Activated naive CD8-positive, alpha-beta T cell treated with anti-CD3 and anti-CD28 coated beads, Interleukin-2, amount 10 ng/mL, durations not matched to agents 7 days and 5 days (primary cell): ENCODE data around the gene ECD. TPM values are rescaled to one million over a fixed set of nuclear protein-coding genes. Genes with fewer than 3 reads are reported as not detected.
"Not testable (repeated sequence)": the region's sequence is repeated elsewhere in the genome, so short reads cannot be mapped to it uniquely, and the experiment has no call there.

ENCODE experiments used
- ATAC-seq: fragments of 150-1000 bp; cut with Tn5 transposase; one replicate; pipeline ENCODE4 v1.10.0; 2021; ENCODE audit warnings: low read depth, moderate library complexity
- POLR2A ChIA-PET: fragments of 350-600 bp; sonication (Branson Sonifier 250); formaldehyde crosslinking; loops from one replicate; lab custom pipeline; 2021; ENCODE audit warnings: antibody characterized with exemption; lab: Charles Lee
- DNase-seq: peaks from one replicate; pipeline ENCODE4 v3.0.0; 2021
- H3K27ac Mint-ChIP-seq: one replicate; pipeline ENCODE4 v1.8.0; 2022; ENCODE audit warnings: mild to moderate bottlenecking, mixed read lengths
- H3K27me3 Mint-ChIP-seq: one replicate; pipeline ENCODE4 v1.8.0; 2022; ENCODE audit warnings: mild to moderate bottlenecking, moderate library complexity, mixed read lengths
- H3K36me3 Mint-ChIP-seq: one replicate; pipeline ENCODE4 v1.8.0; 2021; ENCODE audit warnings: mild to moderate bottlenecking, mixed read lengths
- H3K4me1 Mint-ChIP-seq: one replicate; pipeline ENCODE4 v1.8.0; 2021; ENCODE audit warnings: mixed read lengths
- H3K4me3 Mint-ChIP-seq: one replicate; pipeline ENCODE4 v1.8.0; 2022; ENCODE audit warnings: mild to moderate bottlenecking, moderate library complexity, mixed read lengths
- H3K9me3 Mint-ChIP-seq: one replicate; pipeline ENCODE4 v1.8.0; 2021; ENCODE audit warnings: mixed read lengths
- total RNA-seq, 2 experiments: library from RNA; stranded (reverse); gene quantifications; one replicate each; pipeline ENCODE4 v1.2.3, GENCODE V29; 2021

ECD gene
- total RNA-seq, 2 experiments from 2014 or later, result 30.1 to 31.7 TPM

DNA sequence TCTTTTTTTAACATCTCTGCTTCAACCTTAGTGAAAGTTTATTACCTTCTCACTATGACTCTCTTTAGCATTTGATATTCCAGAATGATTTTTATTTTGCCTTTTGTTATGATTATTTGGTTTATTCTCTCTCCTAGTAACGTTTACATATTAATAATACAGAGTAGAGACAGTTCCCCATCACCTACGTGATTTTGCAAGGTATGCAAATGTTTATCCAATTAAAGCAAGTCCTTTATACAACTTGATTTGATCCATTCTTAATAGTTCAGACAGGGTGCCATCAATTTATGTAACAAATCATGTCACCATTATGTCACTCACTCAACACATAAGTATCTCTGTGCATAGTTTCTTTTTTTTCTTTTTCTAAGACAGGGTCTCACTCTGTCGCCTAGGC is 26.2 kb downstream of the ECD start:
- DNase-seq, result no peak
- peaks cover 10% of the 10 kb centered on the region for H3K36me3 Mint-ChIP-seq
- POLR2A ChIA-PET, result interaction anchor here (1.2 kb wide), 1 partner anchor 45 kb away, joined by 3 read pairs; the partner anchor contains the start of gene P4HA1
- no peak for ATAC-seq
- no peaks in the 10 kb centered on the region for H3K4me1 Mint-ChIP-seq
- H3K27ac Mint-ChIP-seq, result no peak overlapping the region
- H3K9me3 Mint-ChIP-seq, result no peaks in the 10 kb centered on the region
- no peak overlapping the region for H3K4me3 Mint-ChIP-seq
- no peaks in the 10 kb centered on the region for H3K27me3 Mint-ChIP-seq

DNA sequence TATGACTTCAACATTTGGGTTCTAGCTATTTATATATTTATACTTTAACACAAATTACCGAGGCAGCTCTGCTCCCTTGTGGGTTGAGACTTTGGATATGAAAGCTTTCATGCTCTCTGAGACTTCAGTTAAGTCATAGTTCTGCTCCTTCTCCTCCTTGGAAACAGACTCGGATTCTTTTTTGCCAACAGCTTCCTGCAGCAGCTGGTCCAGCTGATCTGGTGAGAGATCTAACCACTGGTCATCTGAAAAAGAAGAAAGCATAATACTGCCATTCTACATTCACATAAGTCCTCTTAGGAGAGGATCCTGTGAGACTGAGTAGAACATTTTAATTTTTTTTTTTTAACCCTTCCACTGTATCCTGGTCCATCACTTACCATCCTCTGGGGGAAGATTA is 28.6 kb downstream of the ECD start:
- ATAC-seq (no peak), DNase-seq (no peak)
- no peak overlapping the region for H3K4me3 Mint-ChIP-seq
- peaks cover 3% of the 10 kb centered on the region for H3K4me1 Mint-ChIP-seq
- POLR2A ChIA-PET, result no interaction called here
- no peak overlapping the region for H3K27ac Mint-ChIP-seq
- H3K36me3 Mint-ChIP-seq, result peaks cover 15% of the 10 kb centered on the region
- H3K9me3 Mint-ChIP-seq, result no peaks in the 10 kb centered on the region
- H3K27me3 Mint-ChIP-seq, result no peaks in the 10 kb centered on the region

DNA sequence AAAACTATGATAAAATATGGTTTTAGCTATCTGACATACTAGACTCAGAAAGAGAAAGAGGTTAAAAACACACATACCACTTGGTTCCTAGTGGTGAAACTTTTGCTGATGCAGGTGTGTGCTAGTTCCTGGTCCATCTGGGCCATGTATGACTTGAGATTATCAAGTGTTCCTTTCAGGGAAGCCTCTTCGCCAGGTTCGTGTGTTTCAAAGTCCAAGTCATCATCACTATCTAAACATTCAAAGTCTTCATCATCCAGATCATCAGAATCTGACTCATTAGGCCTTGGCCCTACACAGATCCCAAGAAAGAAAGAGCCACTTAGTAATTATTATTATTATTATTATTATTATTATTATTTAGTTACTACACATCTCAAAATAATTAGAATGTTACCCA is 31.2 kb downstream of the ECD start:
- Mint-ChIP-seq H3K36me3 (peaks cover 23% of the 10 kb centered on the region), H3K27ac (no peak overlapping the region), H3K9me3 (no peaks in the 10 kb centered on the region), H3K4me3 (no peak overlapping the region), H3K4me1 (peaks cover 4% of the 10 kb centered on the region), H3K27me3 (no peaks in the 10 kb centered on the region)
- POLR2A ChIA-PET, result interaction anchor here (0.6 kb wide), 1 partner anchor 89 kb away, joined by 4 read pairs; no protein-coding TSS in a partner anchor
- no peak for ATAC-seq
- no peak for DNase-seq

DNA sequence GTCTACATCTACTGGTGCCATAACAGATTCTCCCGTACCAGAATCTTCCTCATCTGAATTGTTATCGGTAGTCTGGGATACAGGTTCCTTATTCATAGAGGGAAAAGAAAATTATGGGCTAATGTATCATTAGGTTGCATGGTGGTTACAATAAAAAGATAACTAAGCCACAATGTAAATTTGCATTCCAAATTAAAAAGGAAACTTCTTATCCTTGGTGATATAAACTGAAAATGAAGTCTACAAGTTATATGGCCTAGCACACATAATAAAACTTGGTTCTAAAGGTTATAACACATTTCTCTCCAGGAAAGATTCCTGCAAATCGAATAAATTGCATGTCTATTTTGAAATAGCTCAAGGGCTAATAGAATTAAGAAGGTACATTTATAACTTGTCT is 33.1 kb downstream of the ECD start:
- Mint-ChIP-seq H3K27me3 (no peaks in the 10 kb centered on the region), H3K9me3 (no peaks in the 10 kb centered on the region), H3K4me1 (peaks cover 4% of the 10 kb centered on the region), H3K36me3 (peaks cover 28% of the 10 kb centered on the region), H3K27ac (no peak overlapping the region), H3K4me3 (no peak overlapping the region)
- no peak for ATAC-seq
- POLR2A ChIA-PET, result no interaction called here
- no peak for DNase-seq

DNA sequence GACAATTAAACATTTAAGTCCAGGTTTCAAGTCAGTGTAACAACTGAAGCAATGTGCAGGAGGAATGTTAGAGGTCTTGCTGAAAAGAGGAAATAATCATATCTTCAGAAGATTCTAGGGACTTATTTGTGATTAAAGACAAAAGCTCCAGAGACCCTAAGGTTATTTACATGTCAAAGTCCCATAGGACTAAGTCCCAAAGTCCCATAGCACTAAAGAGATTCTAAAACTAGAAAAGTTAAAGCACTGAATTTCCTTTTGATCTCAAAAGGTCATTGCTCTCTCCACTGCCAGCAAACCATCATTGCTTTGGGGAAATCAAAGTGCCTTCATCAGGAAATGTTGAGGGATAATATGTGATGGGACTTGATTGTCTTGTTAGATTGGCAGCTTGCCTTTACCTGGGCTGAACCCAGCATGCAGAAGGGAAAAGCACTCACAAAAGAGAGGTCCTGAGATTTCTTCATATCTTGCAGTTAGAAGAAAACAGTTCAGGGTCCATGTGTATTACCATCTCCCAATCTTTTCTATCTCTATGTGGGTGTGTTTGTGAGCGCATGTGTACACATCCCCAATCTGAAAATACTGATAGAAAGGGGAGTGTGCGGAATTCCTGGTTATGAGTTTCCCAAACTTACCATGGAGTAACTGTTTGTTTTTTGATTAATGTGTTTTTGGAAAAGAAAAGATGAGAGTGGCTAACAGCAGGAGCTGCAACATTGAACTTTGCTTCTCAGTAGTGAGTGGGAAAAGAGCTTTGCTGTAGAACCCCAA is 35.7 kb downstream of the ECD start:
- no peaks in the 10 kb centered on the region for H3K9me3 Mint-ChIP-seq
- no peaks in the 10 kb centered on the region for H3K27me3 Mint-ChIP-seq
- no peak overlapping the region for H3K4me3 Mint-ChIP-seq
- DNase-seq (no peak), ATAC-seq (no peak)
- H3K4me1 Mint-ChIP-seq, result peaks cover 6% of the 10 kb centered on the region
- POLR2A ChIA-PET, result no interaction called here
- H3K27ac Mint-ChIP-seq, result no peak overlapping the region
- H3K36me3 Mint-ChIP-seq, result peaks cover 29% of the 10 kb centered on the region

DNA sequence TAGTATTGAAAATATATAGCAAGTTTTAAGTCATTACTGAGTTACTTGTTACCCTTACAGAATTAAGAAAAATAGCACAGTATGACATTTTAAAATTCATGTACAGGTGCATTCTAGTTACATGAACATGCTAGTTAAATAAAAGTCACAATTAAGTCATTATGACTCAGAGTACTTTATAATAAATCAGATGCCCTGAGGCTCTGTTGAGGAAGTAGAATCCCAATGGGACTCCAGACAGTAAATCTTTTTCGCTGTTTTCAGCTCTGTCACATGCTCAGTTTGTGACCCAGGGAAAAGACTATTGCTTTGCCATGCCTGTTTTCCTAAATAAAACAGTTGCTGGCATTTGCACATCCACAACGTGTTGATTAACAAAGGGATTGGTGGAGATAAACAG is 36.5 kb downstream of the ECD start:
- DNase-seq (no peak), ATAC-seq (no peak)
- peaks cover 26% of the 10 kb centered on the region for H3K36me3 Mint-ChIP-seq
- H3K27me3 Mint-ChIP-seq, result no peaks in the 10 kb centered on the region
- no peaks in the 10 kb centered on the region for H3K9me3 Mint-ChIP-seq
- no peak overlapping the region for H3K4me3 Mint-ChIP-seq
- H3K4me1 Mint-ChIP-seq, result peaks cover 6% of the 10 kb centered on the region
- no peak overlapping the region for H3K27ac Mint-ChIP-seq
- POLR2A ChIA-PET, result no interaction called here

DNA sequence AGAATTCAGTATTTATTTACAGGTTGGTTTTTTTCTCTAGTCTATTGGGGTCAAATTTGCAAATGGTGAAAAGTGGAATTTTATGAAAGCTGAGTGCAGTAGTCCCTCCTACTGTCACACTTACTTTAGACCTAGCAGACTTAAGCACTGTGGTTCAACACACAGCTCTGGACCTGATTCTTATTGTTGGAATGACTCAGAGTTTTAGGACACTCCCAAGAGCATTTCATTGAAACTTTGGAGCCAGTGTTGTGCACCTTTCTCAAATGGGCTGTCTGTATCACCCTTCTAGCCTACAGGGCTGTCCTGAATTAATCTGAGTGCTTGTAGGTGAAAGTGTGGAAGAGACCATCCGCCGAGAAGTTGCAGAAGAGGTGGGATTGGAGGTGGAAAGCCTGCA is 41.5 kb downstream of the ECD start:
- peaks cover 2% of the 10 kb centered on the region for H3K4me1 Mint-ChIP-seq
- no peaks in the 10 kb centered on the region for H3K27me3 Mint-ChIP-seq
- H3K4me3 Mint-ChIP-seq, result no peak overlapping the region
- H3K9me3 Mint-ChIP-seq, result no peaks in the 10 kb centered on the region
- POLR2A ChIA-PET, result no interaction called here
- no peak overlapping the region for H3K27ac Mint-ChIP-seq
- ATAC-seq (no peak), DNase-seq (no peak)
- peaks cover 11% of the 10 kb centered on the region for H3K36me3 Mint-ChIP-seq

DNA sequence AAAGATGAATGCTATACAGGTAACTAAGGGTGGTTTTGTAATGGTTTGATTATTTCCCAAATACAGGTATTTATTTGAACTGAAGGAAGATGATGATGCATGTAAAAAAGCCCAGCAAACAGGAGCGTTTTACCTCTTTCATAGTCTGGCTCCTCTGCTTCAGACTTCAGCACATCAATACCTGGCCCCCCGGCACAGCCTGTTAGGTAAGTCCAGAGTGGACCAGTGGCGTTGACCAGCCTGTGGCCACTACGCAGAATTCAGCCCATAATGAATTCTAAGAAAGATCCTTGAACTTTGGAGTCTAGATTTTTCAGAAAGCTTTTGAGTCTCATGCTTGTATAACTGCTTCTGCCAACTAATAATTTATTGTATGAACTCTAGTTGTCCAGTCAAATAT is 47.9 kb downstream of the ECD start:
- POLR2A ChIA-PET, result no interaction called here
- H3K27me3 Mint-ChIP-seq, result no peaks in the 10 kb centered on the region
- H3K9me3 Mint-ChIP-seq, result no peaks in the 10 kb centered on the region
- H3K4me3 Mint-ChIP-seq, result no peak overlapping the region
- no peak for ATAC-seq
- H3K4me1 Mint-ChIP-seq, result no peaks in the 10 kb centered on the region
- no peak for DNase-seq
- H3K36me3 Mint-ChIP-seq, result peaks cover 8% of the 10 kb centered on the region
- H3K27ac Mint-ChIP-seq, result no peak overlapping the region

DNA sequence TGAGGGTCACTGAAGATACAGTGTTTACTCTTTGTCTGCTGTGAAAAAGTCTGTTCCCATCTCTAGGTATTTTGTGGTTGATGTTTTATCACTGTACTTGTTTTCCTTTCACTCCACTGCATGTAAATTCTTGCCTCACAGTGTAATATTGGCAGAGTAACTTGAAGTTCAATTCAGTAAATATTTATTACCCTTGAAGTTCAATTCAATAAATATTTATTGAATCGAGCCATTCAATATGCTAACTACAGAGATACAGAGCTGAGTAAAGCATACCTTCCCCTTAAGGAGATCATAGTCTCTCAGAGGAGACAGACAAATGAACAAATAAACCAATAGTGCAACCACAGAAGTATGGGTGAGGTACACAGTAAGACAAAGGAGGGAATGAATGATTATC is 48.4 kb downstream of the ECD start:
- H3K27ac Mint-ChIP-seq, result no peak overlapping the region
- H3K27me3 Mint-ChIP-seq, result no peaks in the 10 kb centered on the region
- H3K9me3 Mint-ChIP-seq, result no peaks in the 10 kb centered on the region
- H3K4me1 Mint-ChIP-seq, result no peaks in the 10 kb centered on the region
- ATAC-seq (no peak), DNase-seq (no peak)
- POLR2A ChIA-PET, result no interaction called here
- H3K36me3 Mint-ChIP-seq, result peaks cover 8% of the 10 kb centered on the region
- no peak overlapping the region for H3K4me3 Mint-ChIP-seq

DNA sequence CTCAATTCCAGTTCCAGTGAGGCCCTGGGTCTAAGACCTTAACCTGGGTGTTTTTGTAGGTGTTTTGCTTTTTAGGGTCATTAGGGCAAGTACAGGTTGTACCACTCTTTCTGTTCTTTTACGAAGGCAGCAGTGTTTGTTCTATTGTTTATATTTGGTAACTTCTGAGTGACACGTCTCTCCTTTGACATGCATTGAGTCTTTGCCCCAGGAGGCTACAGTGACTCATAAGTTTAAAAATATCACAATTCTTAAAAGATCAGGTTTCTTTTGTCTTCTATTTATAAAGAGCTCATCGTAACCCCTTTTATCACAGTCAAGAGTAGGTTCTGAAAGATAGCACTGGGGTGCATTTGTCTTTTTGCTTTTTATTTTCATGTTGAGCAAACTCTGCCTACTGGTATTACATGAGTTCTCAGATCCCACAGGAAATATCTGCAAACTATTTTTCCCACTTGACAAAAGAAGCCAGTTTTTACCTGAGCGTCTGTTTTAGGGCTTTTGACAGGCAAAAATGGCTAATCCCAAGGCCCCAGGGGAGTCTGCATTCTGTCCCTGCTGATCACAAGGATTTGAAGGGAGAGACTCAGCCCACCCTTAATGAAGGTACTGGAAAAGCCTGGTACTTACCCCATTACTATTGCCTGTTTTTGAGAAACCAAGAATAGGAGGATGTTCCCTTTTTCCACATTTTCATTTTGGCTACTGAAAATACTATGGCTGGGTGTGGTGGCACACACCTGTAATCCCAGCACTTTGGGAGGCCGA is 49.6 kb downstream of the ECD start:
- Mint-ChIP-seq H3K4me1 (no peaks in the 10 kb centered on the region), H3K36me3 (peaks cover 8% of the 10 kb centered on the region), H3K9me3 (no peaks in the 10 kb centered on the region), H3K27ac (no peak overlapping the region), H3K27me3 (no peaks in the 10 kb centered on the region), H3K4me3 (no peak overlapping the region)
- ATAC-seq, result no peak
- POLR2A ChIA-PET, result no interaction called here
- DNase-seq, result no peak

DNA sequence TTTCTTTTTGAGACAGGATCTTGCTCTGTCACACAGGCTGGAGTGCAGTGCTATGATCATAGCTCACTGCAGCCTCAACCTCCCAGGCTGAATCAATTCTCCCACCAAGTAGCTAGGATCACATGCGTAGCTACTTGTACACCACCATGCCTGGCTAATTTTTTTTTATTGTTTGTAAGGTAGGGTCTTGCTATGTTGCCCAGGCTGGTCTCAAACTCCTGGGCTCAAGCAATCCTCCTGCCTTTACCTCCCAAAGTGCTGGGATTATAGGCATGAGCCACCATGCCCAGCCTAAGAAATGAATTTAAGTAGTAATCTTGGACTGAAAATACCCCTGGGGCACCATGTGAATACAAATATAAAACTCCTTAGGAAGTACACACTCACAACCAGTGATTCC is 51.8 kb downstream of the ECD start:
- H3K4me1 Mint-ChIP-seq, result peaks cover 5% of the 10 kb centered on the region
- POLR2A ChIA-PET, result no interaction called here
- ATAC-seq (no peak), DNase-seq (no peak)
- H3K36me3 Mint-ChIP-seq, result peaks cover 10% of the 10 kb centered on the region
- H3K4me3 Mint-ChIP-seq, result no peak overlapping the region
- no peak overlapping the region for H3K27ac Mint-ChIP-seq
- no peaks in the 10 kb centered on the region for H3K9me3 Mint-ChIP-seq
- no peaks in the 10 kb centered on the region for H3K27me3 Mint-ChIP-seq

DNA sequence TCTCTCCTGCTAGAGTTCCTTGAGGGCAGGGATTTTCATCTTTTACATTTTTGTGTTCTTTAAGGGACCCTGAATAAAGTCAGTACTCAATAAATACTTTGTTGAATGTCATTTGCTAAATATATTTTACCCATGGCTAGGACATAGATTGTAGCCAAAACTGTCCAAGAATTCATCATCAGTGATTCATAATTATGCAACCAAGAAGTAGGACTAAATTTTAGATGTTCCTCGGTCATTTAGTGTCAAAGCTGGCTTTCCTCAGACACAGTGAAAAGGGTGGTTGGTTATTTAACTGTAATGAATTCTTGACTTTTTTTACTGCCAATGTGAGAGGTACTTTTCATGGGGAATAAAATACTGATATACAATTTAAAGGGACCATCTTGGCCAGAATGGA is 54.3 kb downstream of the ECD start:
- no peak overlapping the region for H3K4me3 Mint-ChIP-seq

DNA sequence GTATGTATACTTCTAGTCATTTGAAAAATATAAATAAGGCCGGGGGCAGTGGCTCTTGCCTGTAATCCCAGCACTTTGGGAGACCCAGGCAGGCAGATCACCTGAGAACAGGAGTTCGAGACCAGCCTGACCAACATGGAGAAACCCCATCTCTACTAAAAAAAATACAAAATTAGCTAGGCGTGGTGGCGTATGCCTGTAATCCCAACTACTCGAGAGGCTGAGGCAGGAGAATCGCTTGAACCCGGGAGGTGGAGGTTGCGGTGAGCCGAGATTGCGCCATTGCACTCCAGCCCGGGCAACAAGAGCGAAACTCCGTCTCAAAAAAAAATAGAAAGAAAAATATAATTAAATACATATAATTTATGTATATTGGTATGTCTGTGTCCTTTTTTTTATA is 55.8 kb downstream of the ECD start:
- Mint-ChIP-seq H3K36me3 (peaks cover 27% of the 10 kb centered on the region), H3K4me1 (peaks cover 16% of the 10 kb centered on the region)
- H3K27ac Mint-ChIP-seq, DNase-seq, H3K9me3 Mint-ChIP-seq, H3K4me3 Mint-ChIP-seq, POLR2A ChIA-PET, ATAC-seq, H3K27me3 Mint-ChIP-seq: not testable (repeated sequence)

More for the DNA sequence above, 54.3 kb downstream of the ECD start:
- DNase-seq (no peak), ATAC-seq (no peak)
- H3K27ac Mint-ChIP-seq, result no peak overlapping the region
- peaks cover 5% of the 10 kb centered on the region for H3K9me3 Mint-ChIP-seq
- no peaks in the 10 kb centered on the region for H3K27me3 Mint-ChIP-seq
- peaks cover 16% of the 10 kb centered on the region for H3K4me1 Mint-ChIP-seq
- peaks cover 20% of the 10 kb centered on the region for H3K36me3 Mint-ChIP-seq
- POLR2A ChIA-PET, result no interaction called here
